Retina (tissue), 1 donor: ENCODE data around the gene NPFFR1.

Experiments used
- DNase-seq: peaks from one replicate; pipeline ENCODE4 v3.0.0-alpha.2; 2016

NPFFR1 gene

DNA sequence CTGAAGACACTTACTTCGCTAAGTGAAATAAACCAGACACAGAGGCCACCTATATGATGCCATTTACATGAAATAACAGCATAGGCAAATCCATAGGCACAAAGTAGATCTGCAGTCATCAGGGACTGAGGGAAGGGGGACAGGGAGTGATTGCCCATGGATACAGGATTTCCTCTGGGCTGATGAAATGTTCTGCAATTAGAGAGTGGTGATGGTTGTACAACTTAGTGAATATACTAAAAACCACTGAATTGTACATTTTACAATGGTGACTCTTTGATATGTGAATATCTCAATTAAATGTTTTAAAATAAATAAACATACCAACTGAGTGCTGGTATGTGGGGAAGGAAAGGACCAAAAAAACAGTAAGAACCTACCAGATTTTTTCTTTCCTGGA, 70.9 kb downstream of the NPFFR1 start:
- DNase-seq = no peak

DNA sequence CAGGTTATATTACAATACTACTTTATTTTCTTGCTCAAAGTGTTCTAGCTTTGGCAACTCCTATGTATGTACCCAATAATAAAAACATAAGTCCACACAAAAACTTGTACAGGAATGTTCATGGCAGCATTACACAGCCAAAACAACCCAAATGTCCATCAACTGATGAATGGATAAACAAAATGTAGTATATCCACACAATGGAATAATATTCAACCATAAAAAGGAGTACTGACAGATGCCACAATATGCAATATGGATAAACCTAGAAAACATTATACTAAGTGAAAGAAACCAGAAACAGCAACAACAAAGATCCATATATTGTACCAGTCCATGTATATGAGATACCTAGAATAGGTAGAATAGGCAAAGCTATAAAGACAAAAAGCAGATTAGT, 71.5 kb downstream of the NPFFR1 start:
- DNase-seq = no peak

DNA sequence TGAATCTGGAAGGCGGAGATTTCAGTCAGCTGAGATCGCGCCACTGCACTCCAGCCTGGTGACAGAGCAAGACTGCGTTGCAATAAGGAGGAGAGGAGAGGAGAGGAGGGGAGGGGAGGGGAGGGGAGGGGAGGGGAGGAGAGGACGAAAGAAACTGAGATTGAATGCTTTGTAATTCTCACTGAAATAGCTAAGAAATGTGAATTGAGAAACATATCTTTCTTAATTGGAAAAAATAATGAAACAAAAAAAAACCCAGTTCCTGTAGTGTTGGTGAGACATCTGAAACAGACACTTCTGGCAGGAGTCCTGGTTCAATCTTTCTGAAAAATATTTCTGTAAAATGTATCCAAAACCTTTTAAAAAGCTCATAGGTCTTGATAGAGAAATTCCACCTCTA, 77.0 kb downstream of the NPFFR1 start:
- DNase-seq = no peak

DNA sequence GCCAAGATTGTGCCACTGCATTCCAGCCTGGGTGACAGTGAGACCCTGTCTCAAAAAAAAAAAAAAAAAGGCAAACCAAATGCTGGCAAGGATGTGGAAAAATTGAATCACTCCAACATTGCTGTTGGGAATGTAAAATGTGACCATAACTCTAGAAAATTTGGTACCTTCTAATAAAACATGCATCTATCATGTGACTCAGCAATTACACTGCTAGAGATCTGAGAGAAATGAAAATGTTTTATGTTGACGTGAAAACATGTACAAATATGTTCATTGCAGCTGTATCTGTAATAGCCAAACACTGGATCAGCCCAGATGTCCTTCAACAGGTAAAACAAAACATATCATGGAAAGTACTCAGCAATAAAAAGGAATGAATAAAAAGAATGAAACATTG, 82.7 kb downstream of the NPFFR1 start:
- DNase-seq = no peak

DNA sequence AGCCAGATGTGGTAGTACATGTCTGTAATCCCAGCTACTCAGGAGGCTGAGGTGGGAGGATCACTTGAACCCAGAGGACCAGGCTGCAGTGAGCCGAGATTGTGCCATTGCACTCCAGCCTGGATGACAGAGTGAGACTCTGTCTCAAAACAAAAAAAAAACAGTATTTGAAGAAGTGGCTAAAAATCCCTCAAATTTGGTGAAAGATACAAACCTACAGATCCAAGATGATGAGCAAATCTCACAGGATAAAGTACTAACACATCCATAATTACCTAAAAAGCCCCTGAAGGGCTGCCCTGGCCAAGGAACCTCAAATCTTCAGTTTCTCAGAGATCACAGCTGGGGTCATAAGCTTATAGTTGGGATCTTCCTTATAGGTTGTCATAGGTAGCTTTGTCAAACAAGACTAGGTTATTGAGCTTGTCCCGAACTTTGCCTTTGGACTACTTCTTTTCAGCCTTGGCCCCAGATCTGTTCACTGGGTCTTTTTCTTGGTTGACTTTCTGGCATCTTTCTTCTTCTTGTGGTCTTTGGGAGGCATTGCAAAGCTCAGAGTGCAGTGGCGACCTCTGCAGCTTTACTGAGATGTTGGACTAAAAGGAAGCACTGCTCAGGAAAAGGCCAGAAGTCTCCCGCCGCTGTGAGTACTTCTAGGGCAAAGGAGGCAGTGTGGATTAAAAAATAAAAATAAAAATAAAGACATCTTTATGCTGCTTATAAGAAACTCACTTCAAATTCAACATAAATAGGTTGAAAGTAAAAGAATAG, 84.9 kb downstream of the NPFFR1 start:
- no peak for DNase-seq
